WTC11 (cell line): ENCODE results near the gene MAPK8IP2. TPM values are rescaled to one million over a fixed set of nuclear protein-coding genes. Genes with fewer than 3 reads are reported as not detected.

ENCODE experiments used
- ATAC-seq: fragments of 200-7000 bp; cut with Tn5 transposase; 2 replicates; pipeline ENCODE4 v1.10.0; 2021; ENCODE audit warnings: mild to moderate bottlenecking, moderate library complexity
- CTCF ChIA-PET: fragments of 300-600 bp; sonication (Branson Sonifier 250); formaldehyde crosslinking; loops from one replicate; lab custom pipeline; 2021; ENCODE audit warnings: antibody characterized with exemption; lab: Charles Lee
- POLR2A ChIA-PET: fragments of 350-600 bp; sonication (Branson Sonifier 250); formaldehyde crosslinking; loops from one replicate; lab custom pipeline; 2021; ENCODE audit warnings: antibody characterized with exemption; lab: Charles Lee
- DNase-seq: peaks from one replicate; pipeline ENCODE4 v3.0.0; 2021; ENCODE audit warnings: low spot score
- H3K27ac Mint-ChIP-seq: 2 replicates; pipeline ENCODE4 v1.8.0; 2021; ENCODE audit warnings: mixed read lengths
- H3K27me3 Mint-ChIP-seq: 2 replicates; pipeline ENCODE4 v1.8.0; 2021; ENCODE audit warnings: low read depth, mild to moderate bottlenecking, moderate library complexity, mixed read lengths
- H3K36me3 Mint-ChIP-seq: 2 replicates; pipeline ENCODE4 v1.8.0; 2021; ENCODE audit warnings: mixed read lengths
- H3K4me1 Mint-ChIP-seq: 2 replicates; pipeline ENCODE4 v1.8.0; 2022; ENCODE audit warnings: mixed read lengths
- H3K4me3 Mint-ChIP-seq: 2 replicates; pipeline ENCODE4 v1.8.0; 2021; ENCODE audit warnings: mild to moderate bottlenecking, moderate library complexity, mixed read lengths
- H3K9me3 Mint-ChIP-seq: 2 replicates; pipeline ENCODE4 v1.8.0; 2021; ENCODE audit warnings: mixed read lengths
- ESRRA ChIP-seq: sonication (generic); formaldehyde crosslinking; IDR thresholded peaks from 2 replicates; pipeline ENCODE4 v1.8.1; 2022; ENCODE audit warnings: mild to moderate bottlenecking, missing genetic modification reagents, borderline replicate concordance
- FOXJ3 ChIP-seq: sonication (generic); formaldehyde crosslinking; IDR thresholded peaks from 2 replicates; pipeline ENCODE4 v1.9.0; 2021; ENCODE audit warnings: missing genetic modification reagents, mild to moderate bottlenecking, borderline replicate concordance
- MXD4 ChIP-seq: fragments of 250-450 bp; sonication (Bioruptor Pico); IDR thresholded peaks from 2 replicates; pipeline ENCODE4 v1.8.0; 2021; ENCODE audit warnings: mild to moderate bottlenecking, moderate library complexity, borderline replicate concordance
- MYBL2 ChIP-seq: sonication (generic); formaldehyde crosslinking; IDR thresholded peaks from 2 replicates; pipeline ENCODE4 v1.8.1; 2023; ENCODE audit warnings: mild to moderate bottlenecking, moderate library complexity, missing genetic modification reagents
- SOX15 ChIP-seq: fragments of 250-450 bp; sonication (Bioruptor Pico); IDR thresholded peaks from 2 replicates; pipeline ENCODE4 v1.9.0; 2021; ENCODE audit warnings: mild to moderate bottlenecking
- ZNF416 ChIP-seq: fragments of 250-450 bp; sonication (Bioruptor Pico); IDR thresholded peaks from 2 replicates; pipeline ENCODE4 v1.9.0; 2021; ENCODE audit warnings: mild to moderate bottlenecking, inconsistent platforms
- total RNA-seq: library from RNA; stranded (reverse); gene quantifications from 3 replicates; pipeline ENCODE4 v1.2.3, GENCODE V29; 2021
- TF ChIP-seq, protein P1 (sequence below): sonication (generic); formaldehyde crosslinking; IDR thresholded peaks from 2 replicates; pipeline ENCODE4 v1.8.0; 2022; ENCODE audit warnings: mild to moderate bottlenecking, missing genetic modification reagents
- TF ChIP-seq, protein P2 (sequence below): fragments of 250-450 bp; sonication (Bioruptor Pico); IDR thresholded peaks from 2 replicates; pipeline ENCODE4 v1.9.0; 2021; ENCODE audit warnings: mild to moderate bottlenecking
- TF ChIP-seq, protein P3 (sequence below): sonication (generic); formaldehyde crosslinking; IDR thresholded peaks from 2 replicates; pipeline ENCODE4 v1.8.0; 2022; ENCODE audit warnings: mild to moderate bottlenecking, missing genetic modification reagents
- TF ChIP-seq, protein P4 (sequence below): sonication (generic); formaldehyde crosslinking; IDR thresholded peaks from 2 replicates; pipeline ENCODE4 v1.8.1; 2022; ENCODE audit warnings: missing genetic modification reagents, borderline replicate concordance
- TF ChIP-seq, protein P5 (sequence below): sonication (generic); formaldehyde crosslinking; IDR thresholded peaks from 2 replicates; pipeline ENCODE4 v1.8.0; 2023; ENCODE audit warnings: missing genetic modification reagents, mild to moderate bottlenecking, borderline replicate concordance
- TF ChIP-seq, protein P6 (sequence below): sonication (generic); formaldehyde crosslinking; IDR thresholded peaks from 2 replicates; pipeline ENCODE4 v1.8.1; 2023; ENCODE audit warnings: mild to moderate bottlenecking, missing genetic modification reagents, borderline replicate concordance

Gene MAPK8IP2
- total RNA-seq, 1 experiment from 2014 or later: 4.9 TPM

DNA sequence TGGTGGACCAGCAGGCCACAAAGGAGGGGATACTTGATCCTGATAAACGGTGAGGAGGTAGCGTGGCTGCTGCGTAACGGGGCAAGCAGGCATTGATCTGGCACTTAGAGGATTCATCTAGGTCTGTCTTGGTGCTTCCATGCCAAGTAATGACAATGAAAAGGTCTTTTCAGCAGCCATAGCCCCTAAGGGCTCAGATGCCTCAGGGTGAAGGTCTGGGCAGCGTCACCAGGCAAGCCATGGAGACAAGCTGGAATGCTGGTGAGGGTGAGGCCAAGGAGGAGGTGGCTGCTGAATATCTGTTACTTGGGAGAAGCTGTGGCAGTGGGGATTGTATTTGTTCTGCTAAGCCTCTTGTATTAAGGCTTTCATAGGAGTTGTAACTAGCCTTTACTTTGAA, 13.2 kb upstream of the MAPK8IP2 start:
- DNase-seq (no peak), ATAC-seq (no peak)
- no peak overlapping the region for H3K4me3 Mint-ChIP-seq
- CTCF ChIA-PET: interaction anchor here (1.1 to 2.7 kb wide), 2 partner anchors 17 to 62 kb away, joined by 3 to 9 read pairs; partner anchors contain the start of gene SCO2
- POLR2A ChIA-PET: no interaction called here
- TF ChIP-seq, protein P1, sequence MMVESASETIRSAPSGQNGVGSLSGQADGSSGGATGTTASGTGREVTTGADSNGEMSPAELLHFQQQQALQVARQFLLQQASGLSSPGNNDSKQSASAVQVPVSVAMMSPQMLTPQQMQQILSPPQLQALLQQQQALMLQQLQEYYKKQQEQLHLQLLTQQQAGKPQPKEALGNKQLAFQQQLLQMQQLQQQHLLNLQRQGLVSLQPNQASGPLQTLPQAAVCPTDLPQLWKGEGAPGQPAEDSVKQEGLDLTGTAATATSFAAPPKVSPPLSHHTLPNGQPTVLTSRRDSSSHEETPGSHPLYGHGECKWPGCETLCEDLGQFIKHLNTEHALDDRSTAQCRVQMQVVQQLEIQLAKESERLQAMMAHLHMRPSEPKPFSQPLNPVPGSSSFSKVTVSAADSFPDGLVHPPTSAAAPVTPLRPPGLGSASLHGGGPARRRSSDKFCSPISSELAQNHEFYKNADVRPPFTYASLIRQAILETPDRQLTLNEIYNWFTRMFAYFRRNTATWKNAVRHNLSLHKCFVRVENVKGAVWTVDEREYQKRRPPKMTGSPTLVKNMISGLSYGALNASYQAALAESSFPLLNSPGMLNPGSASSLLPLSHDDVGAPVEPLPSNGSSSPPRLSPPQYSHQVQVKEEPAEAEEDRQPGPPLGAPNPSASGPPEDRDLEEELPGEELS (CRISPR knock-in tag): no peak
- TF ChIP-seq, protein P2, sequence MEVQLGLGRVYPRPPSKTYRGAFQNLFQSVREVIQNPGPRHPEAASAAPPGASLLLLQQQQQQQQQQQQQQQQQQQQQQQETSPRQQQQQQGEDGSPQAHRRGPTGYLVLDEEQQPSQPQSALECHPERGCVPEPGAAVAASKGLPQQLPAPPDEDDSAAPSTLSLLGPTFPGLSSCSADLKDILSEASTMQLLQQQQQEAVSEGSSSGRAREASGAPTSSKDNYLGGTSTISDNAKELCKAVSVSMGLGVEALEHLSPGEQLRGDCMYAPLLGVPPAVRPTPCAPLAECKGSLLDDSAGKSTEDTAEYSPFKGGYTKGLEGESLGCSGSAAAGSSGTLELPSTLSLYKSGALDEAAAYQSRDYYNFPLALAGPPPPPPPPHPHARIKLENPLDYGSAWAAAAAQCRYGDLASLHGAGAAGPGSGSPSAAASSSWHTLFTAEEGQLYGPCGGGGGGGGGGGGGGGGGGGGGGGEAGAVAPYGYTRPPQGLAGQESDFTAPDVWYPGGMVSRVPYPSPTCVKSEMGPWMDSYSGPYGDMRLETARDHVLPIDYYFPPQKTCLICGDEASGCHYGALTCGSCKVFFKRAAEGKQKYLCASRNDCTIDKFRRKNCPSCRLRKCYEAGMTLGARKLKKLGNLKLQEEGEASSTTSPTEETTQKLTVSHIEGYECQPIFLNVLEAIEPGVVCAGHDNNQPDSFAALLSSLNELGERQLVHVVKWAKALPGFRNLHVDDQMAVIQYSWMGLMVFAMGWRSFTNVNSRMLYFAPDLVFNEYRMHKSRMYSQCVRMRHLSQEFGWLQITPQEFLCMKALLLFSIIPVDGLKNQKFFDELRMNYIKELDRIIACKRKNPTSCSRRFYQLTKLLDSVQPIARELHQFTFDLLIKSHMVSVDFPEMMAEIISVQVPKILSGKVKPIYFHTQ (CRISPR knock-in tag): no peak
- TF ChIP-seq ESRRA (CRISPR knock-in tag) (no peak), ZNF416 (CRISPR knock-in tag) (no peak), MXD4 (CRISPR knock-in tag) (no peak), FOXJ3 (CRISPR knock-in tag) (no peak), MYBL2 (CRISPR knock-in tag) (no peak), SOX15 (no peak)
- TF ChIP-seq, protein P3, sequence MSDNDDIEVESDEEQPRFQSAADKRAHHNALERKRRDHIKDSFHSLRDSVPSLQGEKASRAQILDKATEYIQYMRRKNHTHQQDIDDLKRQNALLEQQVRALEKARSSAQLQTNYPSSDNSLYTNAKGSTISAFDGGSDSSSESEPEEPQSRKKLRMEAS (CRISPR knock-in tag): no peak
- TF ChIP-seq, protein P4, sequence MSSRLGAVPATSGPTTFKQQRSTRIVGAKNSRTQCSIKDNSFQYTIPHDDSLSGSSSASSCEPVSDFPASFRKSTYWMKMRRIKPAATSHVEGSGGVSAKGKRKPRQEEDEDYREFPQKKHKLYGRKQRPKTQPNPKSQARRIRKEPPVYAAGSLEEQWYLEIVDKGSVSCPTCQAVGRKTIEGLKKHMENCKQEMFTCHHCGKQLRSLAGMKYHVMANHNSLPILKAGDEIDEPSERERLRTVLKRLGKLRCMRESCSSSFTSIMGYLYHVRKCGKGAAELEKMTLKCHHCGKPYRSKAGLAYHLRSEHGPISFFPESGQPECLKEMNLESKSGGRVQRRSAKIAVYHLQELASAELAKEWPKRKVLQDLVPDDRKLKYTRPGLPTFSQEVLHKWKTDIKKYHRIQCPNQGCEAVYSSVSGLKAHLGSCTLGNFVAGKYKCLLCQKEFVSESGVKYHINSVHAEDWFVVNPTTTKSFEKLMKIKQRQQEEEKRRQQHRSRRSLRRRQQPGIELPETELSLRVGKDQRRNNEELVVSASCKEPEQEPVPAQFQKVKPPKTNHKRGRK (CRISPR knock-in tag): no peak
- TF ChIP-seq, protein P5, sequence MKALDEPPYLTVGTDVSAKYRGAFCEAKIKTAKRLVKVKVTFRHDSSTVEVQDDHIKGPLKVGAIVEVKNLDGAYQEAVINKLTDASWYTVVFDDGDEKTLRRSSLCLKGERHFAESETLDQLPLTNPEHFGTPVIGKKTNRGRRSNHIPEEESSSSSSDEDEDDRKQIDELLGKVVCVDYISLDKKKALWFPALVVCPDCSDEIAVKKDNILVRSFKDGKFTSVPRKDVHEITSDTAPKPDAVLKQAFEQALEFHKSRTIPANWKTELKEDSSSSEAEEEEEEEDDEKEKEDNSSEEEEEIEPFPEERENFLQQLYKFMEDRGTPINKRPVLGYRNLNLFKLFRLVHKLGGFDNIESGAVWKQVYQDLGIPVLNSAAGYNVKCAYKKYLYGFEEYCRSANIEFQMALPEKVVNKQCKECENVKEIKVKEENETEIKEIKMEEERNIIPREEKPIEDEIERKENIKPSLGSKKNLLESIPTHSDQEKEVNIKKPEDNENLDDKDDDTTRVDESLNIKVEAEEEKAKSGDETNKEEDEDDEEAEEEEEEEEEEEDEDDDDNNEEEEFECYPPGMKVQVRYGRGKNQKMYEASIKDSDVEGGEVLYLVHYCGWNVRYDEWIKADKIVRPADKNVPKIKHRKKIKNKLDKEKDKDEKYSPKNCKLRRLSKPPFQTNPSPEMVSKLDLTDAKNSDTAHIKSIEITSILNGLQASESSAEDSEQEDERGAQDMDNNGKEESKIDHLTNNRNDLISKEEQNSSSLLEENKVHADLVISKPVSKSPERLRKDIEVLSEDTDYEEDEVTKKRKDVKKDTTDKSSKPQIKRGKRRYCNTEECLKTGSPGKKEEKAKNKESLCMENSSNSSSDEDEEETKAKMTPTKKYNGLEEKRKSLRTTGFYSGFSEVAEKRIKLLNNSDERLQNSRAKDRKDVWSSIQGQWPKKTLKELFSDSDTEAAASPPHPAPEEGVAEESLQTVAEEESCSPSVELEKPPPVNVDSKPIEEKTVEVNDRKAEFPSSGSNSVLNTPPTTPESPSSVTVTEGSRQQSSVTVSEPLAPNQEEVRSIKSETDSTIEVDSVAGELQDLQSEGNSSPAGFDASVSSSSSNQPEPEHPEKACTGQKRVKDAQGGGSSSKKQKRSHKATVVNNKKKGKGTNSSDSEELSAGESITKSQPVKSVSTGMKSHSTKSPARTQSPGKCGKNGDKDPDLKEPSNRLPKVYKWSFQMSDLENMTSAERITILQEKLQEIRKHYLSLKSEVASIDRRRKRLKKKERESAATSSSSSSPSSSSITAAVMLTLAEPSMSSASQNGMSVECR: no peak
- TF ChIP-seq, protein P6, sequence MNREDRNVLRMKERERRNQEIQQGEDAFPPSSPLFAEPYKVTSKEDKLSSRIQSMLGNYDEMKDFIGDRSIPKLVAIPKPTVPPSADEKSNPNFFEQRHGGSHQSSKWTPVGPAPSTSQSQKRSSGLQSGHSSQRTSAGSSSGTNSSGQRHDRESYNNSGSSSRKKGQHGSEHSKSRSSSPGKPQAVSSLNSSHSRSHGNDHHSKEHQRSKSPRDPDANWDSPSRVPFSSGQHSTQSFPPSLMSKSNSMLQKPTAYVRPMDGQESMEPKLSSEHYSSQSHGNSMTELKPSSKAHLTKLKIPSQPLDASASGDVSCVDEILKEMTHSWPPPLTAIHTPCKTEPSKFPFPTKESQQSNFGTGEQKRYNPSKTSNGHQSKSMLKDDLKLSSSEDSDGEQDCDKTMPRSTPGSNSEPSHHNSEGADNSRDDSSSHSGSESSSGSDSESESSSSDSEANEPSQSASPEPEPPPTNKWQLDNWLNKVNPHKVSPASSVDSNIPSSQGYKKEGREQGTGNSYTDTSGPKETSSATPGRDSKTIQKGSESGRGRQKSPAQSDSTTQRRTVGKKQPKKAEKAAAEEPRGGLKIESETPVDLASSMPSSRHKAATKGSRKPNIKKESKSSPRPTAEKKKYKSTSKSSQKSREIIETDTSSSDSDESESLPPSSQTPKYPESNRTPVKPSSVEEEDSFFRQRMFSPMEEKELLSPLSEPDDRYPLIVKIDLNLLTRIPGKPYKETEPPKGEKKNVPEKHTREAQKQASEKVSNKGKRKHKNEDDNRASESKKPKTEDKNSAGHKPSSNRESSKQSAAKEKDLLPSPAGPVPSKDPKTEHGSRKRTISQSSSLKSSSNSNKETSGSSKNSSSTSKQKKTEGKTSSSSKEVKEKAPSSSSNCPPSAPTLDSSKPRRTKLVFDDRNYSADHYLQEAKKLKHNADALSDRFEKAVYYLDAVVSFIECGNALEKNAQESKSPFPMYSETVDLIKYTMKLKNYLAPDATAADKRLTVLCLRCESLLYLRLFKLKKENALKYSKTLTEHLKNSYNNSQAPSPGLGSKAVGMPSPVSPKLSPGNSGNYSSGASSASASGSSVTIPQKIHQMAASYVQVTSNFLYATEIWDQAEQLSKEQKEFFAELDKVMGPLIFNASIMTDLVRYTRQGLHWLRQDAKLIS (CRISPR knock-in tag): no peak
- TF ChIP-seq, all 79 proteins: peak for 0
- H3K9me3 Mint-ChIP-seq: no peaks in the 10 kb centered on the region
- peaks cover 36% of the 10 kb centered on the region for H3K27me3 Mint-ChIP-seq
- peaks cover 6% of the 10 kb centered on the region for H3K4me1 Mint-ChIP-seq
- no peaks in the 10 kb centered on the region for H3K36me3 Mint-ChIP-seq
- no peak overlapping the region for H3K27ac Mint-ChIP-seq
